ENCODE results near the gene CHST8.

The CHST8 gene

GRCh38 chr19:33701565-33701964 is 79.8 kb downstream of the CHST8 start:
- no peak for TF ChIP-seq CTCF (IDR thresholded peaks at IDR 0.05; ENCODE audit: low read depth, low read length, missing control alignments)
- no peak overlapping the region for H3K4me3 ChIP-seq (ENCODE audit: low read depth, low read length)
- no peak for DNase-seq (ENCODE audit: low read depth)
- in situ Hi-C loops (cut with HindIII; ENCODE audit: low sequenced_read_pairs): no loop called here

GRCh38 chr19:33702606-33703437 is 81.1 kb downstream of the CHST8 start:
- TF ChIP-seq CTCF (IDR thresholded peaks at IDR 0.05; ENCODE audit: low read depth, low read length, missing control alignments): no peak
- in situ Hi-C loops (cut with HindIII; ENCODE audit: low sequenced_read_pairs): no loop called here
- no peak overlapping the region for H3K4me3 ChIP-seq (ENCODE audit: low read depth, low read length)
- no peak for DNase-seq (ENCODE audit: low read depth)

GRCh38 chr19:33703438-33703750 is 81.6 kb downstream of the CHST8 start:
- no peak overlapping the region for H3K4me3 ChIP-seq (ENCODE audit: low read depth, low read length)
- TF ChIP-seq CTCF (IDR thresholded peaks at IDR 0.05; ENCODE audit: low read depth, low read length, missing control alignments): no peak
- DNase-seq (ENCODE audit: low read depth): no peak
- in situ Hi-C loops (cut with HindIII; ENCODE audit: low sequenced_read_pairs): no loop called here

GRCh38 chr19:33703821-33704220 is 82.1 kb downstream of the CHST8 start:
- no peak overlapping the region for H3K4me3 ChIP-seq (ENCODE audit: low read depth, low read length)
- DNase-seq (ENCODE audit: low read depth): no peak
- TF ChIP-seq CTCF (IDR thresholded peaks at IDR 0.05; ENCODE audit: low read depth, low read length, missing control alignments): no peak
- in situ Hi-C loops (cut with HindIII; ENCODE audit: low sequenced_read_pairs): no loop called here

- no peak overlapping the region for H3K4me3 ChIP-seq (ENCODE audit: low read depth, low read length)
- TF ChIP-seq CTCF (IDR thresholded peaks at IDR 0.05; ENCODE audit: low read depth, low read length, missing control alignments): no peak
- no peak for DNase-seq (ENCODE audit: low read depth)
- in situ Hi-C loops (cut with HindIII; ENCODE audit: low sequenced_read_pairs): no loop called here
Measured at GRCh38 chr19:33704271-33704670, 82.5 kb downstream of the CHST8 start.

- no peak for DNase-seq (ENCODE audit: low read depth)
- no peak overlapping the region for H3K4me3 ChIP-seq (ENCODE audit: low read depth, low read length)
- in situ Hi-C loops (cut with HindIII; ENCODE audit: low sequenced_read_pairs): no loop called here
- no peak for TF ChIP-seq CTCF (IDR thresholded peaks at IDR 0.05; ENCODE audit: low read depth, low read length, missing control alignments)
Measured at GRCh38 chr19:33705090-33705847, 83.5 kb downstream of the CHST8 start.
